Activated CD8-positive, alpha-beta memory T cell treated with anti-CD3 and anti-CD28 coated beads for 48 hours (primary cell): ENCODE data around the gene DNER.

ENCODE experiments used
- DNase-seq, 3 experiments: peaks; one replicate each; pipeline ENCODE4 v3.0.0-alpha.2; 2020; ENCODE audit warnings: low read depth in 2 of 3, low spot score in 2 of 3

DNER gene

GRCh38 chr2:229572507-229573271 is 141.7 kb downstream of the DNER start:
- DNase-seq, result no peak

DNA sequence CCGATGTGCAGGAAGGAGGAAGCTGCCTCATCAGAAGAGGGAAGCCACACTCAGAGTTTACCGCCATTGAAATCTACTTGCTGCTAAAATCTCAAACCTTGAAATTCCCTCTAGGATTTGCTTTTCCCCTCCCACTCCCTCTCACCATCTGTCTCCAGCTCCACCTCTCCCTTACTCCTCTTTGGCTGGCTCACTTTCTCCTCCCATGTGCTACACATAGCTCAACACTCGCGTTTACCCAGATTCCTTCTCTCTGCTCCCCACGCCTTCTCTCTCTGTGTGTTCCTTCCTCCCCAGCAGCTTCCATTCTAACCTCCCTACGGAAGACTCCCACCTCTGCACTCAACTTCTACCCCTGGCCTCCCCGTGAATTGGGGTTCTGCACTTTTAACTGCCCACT is 143.1 kb downstream of the DNER start:
- DNase-seq, result no peak

- DNase-seq, result no peak
Observed at GRCh38 chr2:229566370-229566769, 148.0 kb downstream of the DNER start.

GRCh38 chr2:229564300-229564907 is 150.0 kb downstream of the DNER start:
- DNase-seq, result no peak

- no peak for DNase-seq
Observed at GRCh38 chr2:229563388-229563787, 151.0 kb downstream of the DNER start.

DNA sequence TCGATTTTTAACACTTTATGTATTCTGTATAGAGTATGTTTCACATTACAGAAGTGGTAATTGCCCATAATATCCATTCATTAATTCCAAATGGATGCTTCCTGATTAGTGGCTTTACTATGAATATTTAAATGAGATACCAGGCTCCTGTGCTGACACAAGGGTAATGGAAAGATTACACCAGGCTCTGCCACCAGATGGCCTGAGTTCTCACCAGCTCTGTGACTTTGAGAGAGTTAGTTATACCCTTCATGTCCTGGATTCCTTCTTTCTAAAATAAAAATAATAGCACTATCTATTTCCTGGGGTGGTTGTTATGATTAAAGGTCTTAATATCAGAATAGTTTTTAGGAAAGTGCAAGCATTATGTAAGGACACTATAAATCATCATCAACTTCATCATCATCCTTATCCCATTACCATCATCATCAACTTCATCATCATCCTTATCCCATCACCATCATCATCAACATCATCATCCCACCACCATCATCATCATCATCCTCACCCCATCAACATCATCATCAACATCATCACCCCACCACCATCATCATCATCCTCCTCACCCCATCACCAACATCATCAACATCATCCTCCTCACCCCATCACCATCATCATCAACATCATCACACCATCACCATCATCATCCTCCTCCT is 151.8 kb downstream of the DNER start:
- DNase-seq, result no peak

- DNase-seq, result no peak
Observed at GRCh38 chr2:229559986-229560385, 154.4 kb downstream of the DNER start.

DNA sequence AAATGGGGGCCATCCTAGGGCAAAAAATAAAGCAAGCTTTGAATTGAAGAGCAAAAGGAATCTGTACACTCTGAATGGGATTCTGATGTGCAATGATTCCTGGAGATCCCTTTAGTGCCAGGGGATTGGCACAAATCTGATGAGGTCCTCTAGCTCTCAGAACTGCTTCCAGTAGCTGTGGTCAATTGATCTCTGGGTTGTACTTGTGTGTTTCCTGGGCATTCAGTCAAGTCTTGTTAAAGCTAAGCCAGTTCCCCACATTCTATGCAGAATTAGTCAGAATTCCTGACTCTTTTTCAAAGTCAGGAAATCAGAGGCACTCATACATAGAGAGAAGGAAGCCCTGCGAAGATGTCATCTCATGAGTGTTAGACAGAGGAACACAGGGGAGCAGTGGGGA is 161.3 kb downstream of the DNER start:
- DNase-seq, result no peak

DNA sequence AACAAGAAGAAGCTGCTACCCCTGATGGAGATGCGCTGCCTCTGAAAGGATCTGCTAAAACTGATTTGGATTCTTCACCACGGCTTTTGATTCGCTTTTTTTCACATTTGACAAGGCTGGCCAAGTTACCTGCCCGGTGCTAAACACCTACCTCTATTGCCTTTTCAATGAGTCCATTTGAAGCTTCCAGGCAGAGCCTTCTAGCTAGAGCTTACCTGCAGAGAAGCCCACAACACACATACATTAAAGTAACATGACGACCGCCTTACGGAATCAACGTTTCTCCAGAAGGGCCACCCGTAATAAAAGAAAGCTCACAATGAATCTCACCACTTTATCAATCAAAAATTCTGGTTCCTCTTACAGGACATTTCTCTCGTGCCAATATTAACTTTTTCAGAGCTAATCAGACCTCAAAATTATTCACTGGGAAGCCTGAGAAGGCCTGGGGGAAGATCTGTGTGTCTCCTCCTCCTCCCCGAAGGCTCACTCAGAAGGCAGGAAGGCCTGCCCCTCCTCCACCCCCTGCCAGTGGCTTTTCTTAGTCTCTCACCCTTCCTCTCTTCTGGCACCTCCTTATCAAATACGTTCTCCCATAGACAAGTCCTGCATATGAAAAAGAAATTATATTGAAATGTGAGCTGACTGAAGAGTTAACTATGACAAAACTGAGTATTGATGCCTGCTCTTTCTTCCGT is 171.0 kb downstream of the DNER start:
- no peak for DNase-seq

DNA sequence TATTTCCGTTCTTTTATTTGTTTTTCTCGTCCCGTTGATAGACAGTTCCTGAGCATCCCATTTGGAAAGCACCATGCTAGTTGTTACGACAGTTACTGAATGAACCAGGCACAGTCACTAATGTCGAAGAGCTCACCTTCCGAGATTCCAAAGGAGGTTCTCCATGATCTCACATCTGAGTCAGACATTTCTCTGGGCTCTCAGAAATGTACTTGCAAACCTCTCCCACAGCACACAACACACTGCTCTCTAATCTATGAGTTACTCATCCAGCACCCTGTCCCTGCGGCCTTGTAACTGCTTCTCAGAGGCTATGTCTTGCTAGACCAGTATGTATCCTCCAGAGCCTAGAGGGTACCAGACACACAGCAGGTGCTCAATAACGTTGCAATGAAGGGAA is 174.7 kb downstream of the DNER start:
- no peak for DNase-seq

- no peak for DNase-seq
Observed at GRCh38 chr2:229531594-229531993, 182.8 kb downstream of the DNER start.

- DNase-seq, result no peak
Observed at GRCh38 chr2:229530434-229530833, 183.9 kb downstream of the DNER start.

- DNase-seq, result no peak
Observed at GRCh38 chr2:229528846-229529245, 185.5 kb downstream of the DNER start.

GRCh38 chr2:229526951-229527350 is 187.4 kb downstream of the DNER start:
- no peak for DNase-seq

DNA sequence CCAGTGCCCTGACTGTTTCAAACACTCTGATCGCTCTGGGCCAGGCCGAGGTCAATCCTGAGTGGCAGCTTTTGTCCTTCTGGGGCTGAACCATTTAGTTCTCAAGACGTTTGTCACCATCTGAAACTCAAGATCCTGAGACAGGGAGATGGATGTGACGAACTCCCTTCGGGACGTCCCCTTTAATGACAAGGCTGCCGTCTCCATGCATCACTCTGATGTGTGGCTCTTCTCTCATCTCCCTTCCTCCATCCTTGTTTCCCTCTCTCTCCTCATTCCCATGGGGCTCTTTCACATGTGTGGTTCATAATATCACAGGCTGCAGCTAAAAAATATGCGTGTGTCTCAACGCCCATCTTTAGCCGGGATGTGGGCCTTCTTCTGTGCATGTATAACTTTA is 189.6 kb downstream of the DNER start:
- no peak for DNase-seq

- no peak for DNase-seq
Observed at GRCh38 chr2:229523663-229524062, 190.7 kb downstream of the DNER start.

DNA sequence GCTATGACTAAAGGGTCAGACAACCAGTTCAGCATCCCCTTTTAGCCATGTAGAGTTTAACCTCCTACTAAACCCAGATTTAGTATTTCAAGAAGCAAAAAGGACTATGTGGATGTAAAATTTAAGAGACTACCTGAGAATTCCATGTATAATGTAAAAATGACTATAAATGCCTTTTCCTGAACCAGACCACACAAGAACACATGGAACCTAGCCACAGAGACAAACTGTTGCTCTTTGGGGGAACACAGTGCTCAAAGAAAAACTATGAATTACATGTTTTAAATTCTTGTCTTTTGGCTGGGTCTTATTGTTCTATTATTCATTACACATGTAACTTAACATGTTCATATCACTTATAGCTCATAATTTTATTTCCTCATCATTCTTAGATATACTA is 192.8 kb downstream of the DNER start:
- DNase-seq, result no peak

DNA sequence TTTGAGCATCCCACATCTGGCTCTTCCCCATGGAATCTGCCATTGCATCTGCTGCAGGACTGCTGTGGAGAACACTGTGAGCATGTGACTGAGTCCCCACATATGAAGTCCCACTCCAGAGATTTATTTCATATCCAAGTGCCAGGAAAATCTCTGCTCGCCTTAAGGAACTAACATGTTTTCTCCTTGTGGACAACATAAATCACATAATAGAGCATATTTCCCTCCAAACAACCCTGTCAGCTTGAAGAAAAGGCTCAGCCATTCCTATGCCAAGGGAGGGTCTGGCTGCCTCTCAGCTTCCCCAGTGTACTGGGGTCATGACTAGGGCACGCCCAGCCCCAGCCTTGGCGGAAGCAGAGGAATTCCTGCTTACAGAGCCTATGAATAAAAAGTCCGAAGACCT is 193.7 kb downstream of the DNER start:
- DNase-seq, result no peak

DNA sequence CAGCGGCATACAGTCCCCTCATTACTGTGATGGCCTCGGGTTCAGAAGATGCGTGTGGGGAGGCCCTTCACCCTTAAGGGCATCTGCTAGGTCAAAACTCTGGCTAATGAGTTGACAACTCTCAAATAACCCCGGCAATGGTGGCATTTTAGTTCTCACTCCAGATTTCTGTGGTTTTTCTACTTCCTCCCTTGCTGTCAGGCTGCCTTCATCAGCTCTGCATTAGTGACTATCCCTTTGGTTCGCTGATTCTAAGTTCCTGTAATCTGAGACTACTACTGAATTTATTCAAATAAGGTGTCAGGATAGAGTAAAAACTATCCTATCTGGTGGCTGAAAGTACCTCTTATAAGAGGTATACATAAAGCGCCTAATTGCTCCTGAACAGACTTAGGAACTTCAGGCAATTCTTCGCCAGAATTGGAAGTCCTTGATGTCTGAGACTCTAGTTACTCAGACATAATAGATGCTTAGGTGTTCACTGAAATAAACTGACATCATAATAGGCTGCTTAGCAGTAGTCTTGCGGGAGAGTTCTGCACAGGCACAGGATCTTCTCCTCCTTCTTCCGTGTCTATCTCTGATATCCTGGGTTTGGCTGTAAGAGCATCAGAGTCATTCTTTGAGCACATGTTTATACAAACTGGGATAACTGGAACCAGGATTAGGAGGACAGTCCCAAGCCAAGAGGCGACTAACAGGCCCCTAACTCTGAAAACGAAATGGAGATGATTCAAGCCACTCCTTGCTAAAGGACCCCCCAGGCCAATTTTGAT is 194.5 kb downstream of the DNER start:
- no peak for DNase-seq

DNA sequence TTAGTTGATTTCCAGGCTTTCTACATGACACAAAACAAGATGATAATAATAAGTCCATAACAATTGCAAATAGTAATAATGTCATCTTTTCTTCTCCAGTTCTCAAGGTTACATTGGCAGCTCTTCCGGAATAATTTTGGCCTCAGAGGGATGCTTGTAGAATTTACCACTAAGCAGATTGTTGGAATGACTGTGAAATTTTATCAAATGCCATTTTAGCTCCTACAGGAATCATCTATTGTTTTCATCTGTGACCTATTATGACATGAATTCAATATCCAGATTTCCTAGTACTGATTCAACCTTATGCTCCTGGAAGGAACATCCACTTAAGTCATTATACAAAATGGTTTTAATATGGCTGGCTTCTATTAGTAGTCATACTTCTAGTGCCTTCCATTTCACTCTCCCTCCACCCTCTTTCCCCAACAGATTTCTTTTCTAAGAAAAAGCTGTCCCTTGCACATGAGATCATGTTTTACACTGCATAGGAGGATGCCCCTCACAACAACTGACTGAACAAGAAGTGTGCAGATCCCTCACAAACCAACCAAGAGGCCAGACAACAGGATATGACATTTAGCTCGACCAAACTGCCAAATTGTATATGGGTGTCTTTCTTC is 200.0 kb downstream of the DNER start:
- no peak for DNase-seq

GRCh38 chr2:229511524-229511923 is 202.8 kb downstream of the DNER start:
- no peak for DNase-seq
